Progenitor cell of endocrine pancreas (in vitro differentiated cells): ENCODE measurements around the gene ATG7. TPM values are rescaled to one million over a fixed set of nuclear protein-coding genes. Genes with fewer than 3 reads are reported as not detected.

Experiments used
- DNase-seq: peaks from one replicate; pipeline ENCODE4 v3.0.0; 2021; ENCODE audit warnings: low spot score; ENCODE audit not compliant: unreplicated experiment
- H3K27ac Mint-ChIP-seq: 2 replicates; pipeline ENCODE4 v1.8.0; 2021; ENCODE audit warnings: mild to moderate bottlenecking, moderate library complexity, mixed read lengths
- H3K27me3 Mint-ChIP-seq: 2 replicates; pipeline ENCODE4 v1.8.0; 2021; ENCODE audit warnings: mixed read lengths
- H3K36me3 Mint-ChIP-seq: 2 replicates; pipeline ENCODE4 v1.8.0; 2022; ENCODE audit warnings: mixed read lengths; ENCODE audit not compliant: insufficient read depth
- H3K4me1 Mint-ChIP-seq: 2 replicates; pipeline ENCODE4 v1.8.0; 2021; ENCODE audit warnings: low read depth, mixed read lengths
- H3K4me3 Mint-ChIP-seq: 2 replicates; pipeline ENCODE4 v1.8.0; 2021; ENCODE audit warnings: low read depth, mild to moderate bottlenecking, moderate library complexity, mixed read lengths
- H3K9me3 Mint-ChIP-seq: 2 replicates; pipeline ENCODE4 v1.8.0; 2021; ENCODE audit warnings: low read depth, mixed read lengths
- total RNA-seq: library from RNA; stranded (reverse); gene quantifications from 2 replicates; pipeline ENCODE4 v1.2.1, GENCODE V29; 2021
- TF ChIP-seq, protein P1 (sequence below): fragments of 200-600 bp; sonication (generic); IDR thresholded peaks from one replicate; pipeline ENCODE4 v1.5.0; 2021; ENCODE audit warnings: antibody characterized with exemption, mild to moderate bottlenecking; ENCODE audit not compliant: unreplicated experiment

The ATG7 gene
- total RNA-seq, 1 donor from 2014 or later, result 29.1 TPM

DNA sequence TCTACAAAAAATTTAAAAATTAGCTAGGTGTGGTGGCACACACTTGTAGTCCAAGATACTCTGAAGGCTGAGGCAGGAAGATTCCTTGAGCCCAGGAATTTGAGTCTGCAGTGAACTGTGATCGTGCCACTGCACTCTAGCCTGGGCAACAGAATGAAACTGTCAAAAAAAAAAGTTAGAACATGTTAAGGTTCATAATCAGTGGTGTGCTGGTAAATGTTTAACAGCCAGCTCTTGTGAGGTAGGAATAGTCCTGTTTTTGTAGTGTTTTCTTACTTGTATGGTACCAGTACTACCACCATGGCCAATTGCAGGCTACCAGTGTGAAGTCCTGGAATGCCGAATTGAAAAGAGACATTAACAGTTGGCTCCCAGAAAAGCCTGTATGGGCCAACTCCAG is 50.7 kb downstream of the ATG7 start:
- no peak for DNase-seq
- TF ChIP-seq, protein P1, sequence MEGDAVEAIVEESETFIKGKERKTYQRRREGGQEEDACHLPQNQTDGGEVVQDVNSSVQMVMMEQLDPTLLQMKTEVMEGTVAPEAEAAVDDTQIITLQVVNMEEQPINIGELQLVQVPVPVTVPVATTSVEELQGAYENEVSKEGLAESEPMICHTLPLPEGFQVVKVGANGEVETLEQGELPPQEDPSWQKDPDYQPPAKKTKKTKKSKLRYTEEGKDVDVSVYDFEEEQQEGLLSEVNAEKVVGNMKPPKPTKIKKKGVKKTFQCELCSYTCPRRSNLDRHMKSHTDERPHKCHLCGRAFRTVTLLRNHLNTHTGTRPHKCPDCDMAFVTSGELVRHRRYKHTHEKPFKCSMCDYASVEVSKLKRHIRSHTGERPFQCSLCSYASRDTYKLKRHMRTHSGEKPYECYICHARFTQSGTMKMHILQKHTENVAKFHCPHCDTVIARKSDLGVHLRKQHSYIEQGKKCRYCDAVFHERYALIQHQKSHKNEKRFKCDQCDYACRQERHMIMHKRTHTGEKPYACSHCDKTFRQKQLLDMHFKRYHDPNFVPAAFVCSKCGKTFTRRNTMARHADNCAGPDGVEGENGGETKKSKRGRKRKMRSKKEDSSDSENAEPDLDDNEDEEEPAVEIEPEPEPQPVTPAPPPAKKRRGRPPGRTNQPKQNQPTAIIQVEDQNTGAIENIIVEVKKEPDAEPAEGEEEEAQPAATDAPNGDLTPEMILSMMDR, result no peak
- Mint-ChIP-seq H3K4me3 (no peak overlapping the region), H3K27ac (no peak overlapping the region), H3K9me3 (no peaks in the 10 kb centered on the region), H3K27me3 (no peaks in the 10 kb centered on the region), H3K4me1 (no peaks in the 10 kb centered on the region), H3K36me3 (peaks cover 8% of the 10 kb centered on the region)

DNA sequence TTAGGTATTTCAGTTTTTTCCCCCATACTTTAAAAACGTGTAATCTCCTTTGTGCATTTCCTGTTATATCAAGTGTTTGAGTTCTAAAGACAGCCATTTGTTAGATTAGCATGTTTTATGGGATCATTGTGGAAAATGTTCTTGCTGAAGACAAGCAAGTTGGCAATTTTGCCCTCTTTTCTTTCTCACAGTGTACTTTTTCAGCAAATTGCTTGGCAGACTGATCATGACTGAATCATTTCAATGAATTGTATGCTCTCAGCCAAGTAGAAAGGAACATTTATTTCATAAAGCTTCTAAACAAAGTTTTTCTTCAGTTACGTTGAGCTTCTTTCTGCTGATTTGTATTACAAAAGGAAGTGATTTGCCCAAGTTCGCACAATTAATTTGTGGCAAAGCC is 51.6 kb downstream of the ATG7 start:
- Mint-ChIP-seq H3K4me1 (no peaks in the 10 kb centered on the region), H3K9me3 (no peaks in the 10 kb centered on the region), H3K27me3 (no peaks in the 10 kb centered on the region), H3K36me3 (peaks cover 6% of the 10 kb centered on the region), H3K4me3 (no peak overlapping the region), H3K27ac (no peak overlapping the region)
- TF ChIP-seq, protein P1, result no peak
- no peak for DNase-seq

DNA sequence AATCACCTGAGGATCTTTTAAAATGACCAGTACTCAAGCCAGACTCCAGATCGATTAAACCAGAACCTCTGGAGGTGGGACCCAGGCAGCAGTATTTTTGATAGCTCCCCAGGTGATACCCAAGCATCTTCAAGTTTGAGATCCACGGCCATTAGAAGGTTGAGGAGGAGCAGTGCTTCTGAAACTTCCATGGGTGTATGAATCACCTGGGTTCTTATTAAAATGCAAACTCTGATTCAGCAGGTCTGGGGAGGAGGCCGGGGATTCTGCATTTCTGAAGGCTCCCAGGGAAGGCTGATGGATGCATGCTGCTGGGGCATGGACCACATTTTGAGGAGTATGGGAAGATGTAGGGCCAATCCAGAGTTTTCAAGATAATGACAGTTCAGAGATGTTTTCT is 55.4 kb downstream of the ATG7 start:
- TF ChIP-seq, protein P1, result no peak
- Mint-ChIP-seq H3K27me3 (no peaks in the 10 kb centered on the region), H3K9me3 (no peaks in the 10 kb centered on the region), H3K4me1 (no peaks in the 10 kb centered on the region), H3K4me3 (no peak overlapping the region), H3K27ac (peak overlapping the region; percentile 24), H3K36me3 (peaks cover 6% of the 10 kb centered on the region)
- no peak for DNase-seq

DNA sequence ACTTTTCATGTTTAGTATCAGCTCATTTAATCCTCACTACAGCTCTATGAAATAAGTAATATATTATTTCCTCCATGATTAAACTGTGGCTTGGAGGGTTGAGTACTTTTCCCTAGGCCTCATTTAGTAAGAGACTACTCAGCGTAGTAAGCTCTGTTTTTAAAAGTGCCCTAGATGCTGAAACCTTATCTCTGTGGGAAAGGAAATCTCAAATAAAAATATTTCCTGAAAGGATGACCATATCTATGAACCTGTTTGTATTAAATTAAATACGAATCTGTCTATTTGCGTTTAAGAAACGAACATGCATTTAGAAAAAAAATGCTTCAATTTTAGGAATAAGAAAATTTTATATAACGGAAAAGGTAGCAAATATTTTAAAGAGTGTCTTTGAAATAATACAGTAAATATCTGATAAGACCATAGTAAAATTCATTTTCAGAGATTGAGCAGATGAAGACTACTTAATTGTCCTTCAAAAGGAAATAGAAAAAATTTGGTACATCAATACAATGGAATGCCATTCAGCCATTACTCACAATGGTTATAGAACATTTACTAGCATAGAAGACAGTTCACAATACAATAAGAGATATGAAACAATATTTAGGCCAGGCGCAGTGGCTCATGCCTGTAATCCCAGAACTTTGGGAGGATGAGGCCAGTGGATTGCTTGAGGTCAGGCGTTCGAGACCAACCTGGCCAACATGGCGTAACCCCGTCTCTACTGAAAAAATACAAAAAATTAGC is 56.2 kb downstream of the ATG7 start:
- H3K9me3 Mint-ChIP-seq, result no peaks in the 10 kb centered on the region
- no peak overlapping the region for H3K27ac Mint-ChIP-seq
- TF ChIP-seq, protein P1, result no peak
- DNase-seq, result no peak
- no peaks in the 10 kb centered on the region for H3K4me1 Mint-ChIP-seq
- no peaks in the 10 kb centered on the region for H3K27me3 Mint-ChIP-seq
- peaks cover 6% of the 10 kb centered on the region for H3K36me3 Mint-ChIP-seq
- no peak overlapping the region for H3K4me3 Mint-ChIP-seq

DNA sequence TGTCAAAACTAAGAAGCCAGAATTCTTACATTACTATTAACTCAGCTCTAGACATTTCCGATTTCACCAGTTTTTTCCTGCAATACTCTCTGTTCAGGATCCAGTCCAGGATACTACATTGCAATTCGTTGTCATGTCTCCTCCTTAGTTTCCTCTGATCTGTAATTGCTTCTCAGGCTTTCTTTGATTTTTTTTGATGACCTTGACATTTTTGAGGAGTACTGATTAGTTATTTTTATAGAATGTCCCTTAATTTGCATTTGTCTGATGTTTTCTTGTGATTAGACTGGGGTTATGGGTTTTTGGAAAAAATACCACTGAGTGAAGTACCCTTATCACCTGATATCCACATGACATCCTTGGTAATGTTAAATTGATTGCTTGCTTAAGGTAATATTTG is 57.6 kb downstream of the ATG7 start:
- Mint-ChIP-seq H3K4me1 (no peaks in the 10 kb centered on the region), H3K27me3 (no peaks in the 10 kb centered on the region), H3K36me3 (peaks cover 6% of the 10 kb centered on the region), H3K27ac (no peak overlapping the region), H3K9me3 (no peaks in the 10 kb centered on the region), H3K4me3 (no peak overlapping the region)
- TF ChIP-seq, protein P1, result no peak
- no peak for DNase-seq
